IPS-11a (cell line): Measurements from ENCODE around the gene CCDC185.

Experiments used
- H3K4me3 ChIP-seq: one replicate; pipeline ENCODE4 v1.5.1; 2013; ENCODE audit warnings: low read depth, low read length, control low read depth

Gene CCDC185

DNA sequence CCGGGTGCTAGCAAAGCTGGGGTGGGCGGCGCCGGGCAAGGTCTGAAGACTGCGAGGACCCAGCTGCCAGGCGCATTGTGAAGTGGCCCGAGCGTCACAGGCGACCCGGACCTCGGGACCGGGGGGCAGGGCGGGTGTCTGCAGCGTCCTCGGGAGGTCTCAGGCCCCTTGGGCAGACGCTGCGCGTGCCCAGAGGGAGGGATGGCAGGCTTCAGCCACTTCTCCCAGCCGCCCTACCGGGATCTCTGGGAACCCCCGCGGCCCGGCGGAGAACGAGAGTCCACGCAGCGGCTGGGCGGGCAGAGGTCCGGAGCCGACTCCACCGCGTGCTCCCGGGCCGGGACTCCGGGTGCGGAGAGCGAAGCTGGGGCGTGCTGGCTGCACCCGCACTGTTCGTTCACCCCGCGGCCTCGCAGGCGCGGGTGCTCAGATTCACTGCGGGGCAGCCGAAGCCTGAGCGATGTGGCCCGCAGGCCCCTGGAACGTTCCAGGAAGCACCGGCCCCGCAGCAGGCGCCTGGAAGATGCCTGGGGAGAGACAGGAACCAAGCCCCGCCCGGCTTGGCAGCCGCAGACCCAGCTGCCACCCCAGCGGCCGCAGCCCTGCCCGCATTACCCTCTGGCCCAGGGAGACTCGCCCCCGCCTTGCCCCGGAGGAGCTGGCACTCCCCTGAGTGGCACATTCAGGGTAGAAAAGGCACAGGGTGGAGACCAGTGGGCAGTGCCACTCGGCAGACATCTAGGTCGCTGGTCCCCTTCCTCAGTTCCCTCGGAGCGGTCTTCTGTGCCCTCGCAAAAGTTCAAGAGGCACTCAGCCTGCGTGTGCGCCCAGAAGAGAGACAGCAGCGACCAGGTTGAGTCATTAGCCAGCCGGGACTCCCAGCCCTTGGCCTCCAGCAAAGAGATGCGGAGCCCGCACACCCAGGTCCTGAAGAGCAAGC, at the start of gene CCDC185:
CCDC185 (plus strand) TSS at position 141 of the 940 bp plus-strand sequence; CDS start at position 202, 61 bp downstream.
- H3K4me3 ChIP-seq: no peak within 1 kb of the TSS

DNA sequence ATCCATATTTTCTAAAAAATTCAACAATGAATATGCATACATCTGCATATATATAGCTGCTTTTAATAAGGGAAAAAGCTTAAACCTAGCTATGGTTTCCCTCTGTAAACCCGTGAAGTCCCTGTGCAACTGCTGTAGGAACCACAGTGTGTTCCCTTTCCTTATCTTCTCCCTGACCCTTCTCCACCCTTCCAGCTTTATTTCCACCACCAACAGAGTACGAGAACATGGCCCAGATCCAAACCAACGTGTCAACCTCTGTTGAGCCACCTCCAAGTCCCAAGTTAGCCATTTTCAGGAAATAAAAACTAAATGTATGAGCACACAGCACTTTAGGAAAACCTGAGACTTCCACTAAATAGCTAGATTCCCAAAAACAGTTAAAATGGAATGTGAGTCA, 49.5 kb upstream of the CCDC185 start:
- H3K4me3 ChIP-seq: no peak overlapping the region

DNA sequence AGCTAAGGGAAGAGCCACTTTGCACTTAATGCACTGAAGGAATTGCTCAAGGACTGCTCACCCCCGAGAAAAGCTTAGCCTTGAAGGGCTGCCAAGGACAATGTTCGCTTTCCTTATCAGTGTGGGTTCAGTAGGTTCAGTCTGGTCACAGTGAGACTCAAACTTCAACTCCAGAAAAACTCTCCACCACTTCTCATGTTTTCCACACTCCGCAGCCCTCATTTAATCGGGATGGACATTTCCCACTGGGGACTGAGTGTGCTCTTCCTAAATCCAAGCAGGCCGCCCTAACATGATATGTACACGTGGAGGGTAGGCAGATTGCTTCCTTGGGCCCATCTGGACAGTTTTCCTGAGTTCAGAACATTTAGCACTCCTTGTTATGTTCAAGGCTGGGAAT, 48.7 kb upstream of the CCDC185 start:
- H3K4me3 ChIP-seq: no peak overlapping the region

DNA sequence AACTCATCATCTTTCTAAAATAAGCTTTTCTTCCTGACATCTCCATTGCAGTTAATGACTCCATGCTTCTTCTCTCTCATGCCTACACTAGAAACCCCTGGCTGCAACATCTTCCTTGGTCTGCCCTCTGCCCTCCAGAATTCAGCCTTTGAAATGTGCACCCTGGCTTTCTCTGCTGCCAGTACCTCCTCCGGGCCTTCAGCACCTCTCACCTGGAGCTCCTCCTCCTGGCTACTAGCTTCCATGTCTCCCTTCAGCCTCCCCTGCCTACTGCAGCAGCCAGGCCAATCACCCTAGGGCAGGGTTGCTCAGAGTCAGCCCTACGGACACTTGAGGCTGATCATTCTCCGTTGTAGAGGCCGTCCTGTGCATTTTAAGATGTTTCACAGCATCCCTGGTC, 47.5 kb upstream of the CCDC185 start:
- H3K4me3 ChIP-seq: no peak overlapping the region

DNA sequence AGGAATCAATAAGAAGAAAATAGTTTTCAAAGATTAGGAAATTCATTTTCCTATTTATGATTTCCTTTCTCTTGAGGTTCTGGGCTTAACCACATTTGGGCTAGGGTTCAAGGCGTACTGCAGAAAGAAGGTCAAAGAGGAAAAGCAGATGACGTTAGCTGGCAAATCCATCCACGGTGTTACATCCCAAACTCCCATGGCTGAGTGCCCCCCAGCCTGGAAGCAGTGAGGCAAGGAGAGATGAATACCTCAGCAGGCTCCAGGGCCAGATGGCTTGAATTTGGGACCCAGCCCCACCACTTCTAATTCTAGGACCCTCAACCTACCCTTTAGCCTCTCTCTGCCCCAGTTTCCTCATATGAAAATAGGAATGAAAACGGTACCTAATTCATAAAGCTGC, 46.9 kb upstream of the CCDC185 start:
- no peak overlapping the region for H3K4me3 ChIP-seq

DNA sequence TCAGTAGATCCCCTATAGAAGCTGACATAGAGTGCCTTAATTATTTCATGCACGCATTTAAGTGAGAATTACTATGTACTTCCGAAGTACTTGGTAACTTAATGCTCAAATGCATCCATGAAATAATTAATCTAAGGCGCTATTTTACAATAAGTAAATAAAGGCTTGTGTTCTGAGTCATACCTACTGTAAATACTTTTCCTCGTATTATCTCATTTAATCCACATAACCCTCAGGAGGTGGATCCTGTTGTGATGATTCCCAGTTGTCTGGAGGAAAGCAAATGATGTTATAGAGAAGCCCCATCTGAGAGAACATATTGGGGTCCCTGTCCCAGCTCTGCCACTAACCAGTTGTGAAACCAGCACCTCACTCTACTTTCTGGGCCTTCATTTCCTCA, 45.6 kb upstream of the CCDC185 start:
- H3K4me3 ChIP-seq: no peak overlapping the region

DNA sequence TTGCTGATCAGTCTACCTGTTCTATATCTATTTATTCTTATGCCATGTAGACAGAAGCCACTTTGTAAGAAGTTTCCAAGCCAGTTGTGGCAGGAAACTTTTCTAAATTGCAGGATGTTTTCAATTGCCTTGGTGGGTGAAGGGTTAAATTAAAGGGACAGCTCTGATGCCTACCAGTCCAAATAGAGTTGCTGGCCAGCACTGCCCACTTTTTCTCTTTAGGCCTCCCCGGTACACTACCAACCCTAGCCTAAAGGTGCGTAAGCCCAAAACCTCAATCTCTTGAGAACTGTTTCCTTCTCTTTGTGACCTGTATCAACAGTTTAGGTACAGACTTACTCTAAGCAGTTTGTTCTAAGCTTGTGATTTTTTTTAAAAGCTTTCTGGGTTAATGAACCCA, 44.8 kb upstream of the CCDC185 start:
- H3K4me3 ChIP-seq: no peak overlapping the region

DNA sequence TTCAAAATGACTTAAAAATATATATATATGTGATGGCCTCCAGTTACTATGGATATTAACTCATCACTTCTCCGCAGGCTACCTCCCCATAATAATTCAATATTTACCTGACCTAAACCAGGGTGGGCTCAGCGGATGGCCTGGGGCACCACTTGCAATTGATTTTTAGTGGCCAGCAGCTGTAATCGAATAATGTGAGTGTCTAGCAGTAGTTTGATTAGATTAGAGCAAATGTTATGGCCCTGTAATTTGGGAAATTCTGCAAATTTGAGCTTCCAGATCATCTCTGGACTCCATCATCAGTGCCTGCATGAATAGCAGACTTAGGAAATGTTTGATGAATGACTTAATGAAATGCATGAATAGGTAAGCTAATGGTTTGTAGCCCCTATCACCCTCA, 44.0 kb upstream of the CCDC185 start:
- no peak overlapping the region for H3K4me3 ChIP-seq

DNA sequence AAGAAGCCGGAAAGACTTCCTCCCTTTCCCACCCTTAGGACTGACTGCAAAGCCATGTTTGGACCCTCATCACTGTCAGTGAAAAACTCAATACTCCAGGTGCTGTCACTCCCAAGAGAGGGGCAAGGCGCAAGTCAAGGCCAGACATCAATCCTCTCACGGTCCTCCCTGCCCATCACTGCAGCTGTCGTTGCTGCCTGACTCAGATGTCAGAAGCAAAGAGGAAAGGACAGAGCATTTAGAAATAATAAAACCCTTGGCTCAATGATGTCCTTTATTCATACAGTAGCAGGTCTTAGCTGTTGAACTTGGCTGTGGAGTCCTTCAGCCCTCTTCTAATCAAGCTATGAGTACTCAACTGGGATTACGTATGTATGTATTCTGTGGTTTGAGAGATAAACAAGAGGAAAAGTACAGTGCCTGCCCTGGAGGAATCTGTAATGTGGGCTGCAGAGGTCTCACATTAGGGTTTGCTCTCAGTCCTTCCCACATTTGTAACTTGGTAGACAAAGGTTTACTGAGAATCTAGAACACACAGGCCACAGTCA, 42.8 kb upstream of the CCDC185 start:
- no peak overlapping the region for H3K4me3 ChIP-seq

DNA sequence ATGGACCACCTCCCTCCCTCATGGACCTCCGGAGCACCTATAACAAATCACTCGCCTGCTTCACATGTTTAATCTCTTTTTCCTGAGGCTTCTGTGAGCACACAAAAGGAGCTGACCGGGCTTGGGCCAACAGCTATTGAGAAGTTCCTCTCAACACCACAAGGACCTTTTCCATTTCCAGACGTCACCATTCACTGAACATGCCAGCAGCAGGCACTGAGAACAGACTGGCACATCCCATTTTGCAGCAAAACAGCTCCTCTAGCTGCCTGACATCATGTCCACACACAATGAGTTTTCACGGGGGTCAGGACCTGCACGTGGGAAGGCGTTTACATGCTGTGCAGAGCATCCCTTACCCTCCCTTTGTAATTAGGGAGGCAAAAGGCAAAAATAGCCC, 40.3 kb upstream of the CCDC185 start:
- no peak overlapping the region for H3K4me3 ChIP-seq

DNA sequence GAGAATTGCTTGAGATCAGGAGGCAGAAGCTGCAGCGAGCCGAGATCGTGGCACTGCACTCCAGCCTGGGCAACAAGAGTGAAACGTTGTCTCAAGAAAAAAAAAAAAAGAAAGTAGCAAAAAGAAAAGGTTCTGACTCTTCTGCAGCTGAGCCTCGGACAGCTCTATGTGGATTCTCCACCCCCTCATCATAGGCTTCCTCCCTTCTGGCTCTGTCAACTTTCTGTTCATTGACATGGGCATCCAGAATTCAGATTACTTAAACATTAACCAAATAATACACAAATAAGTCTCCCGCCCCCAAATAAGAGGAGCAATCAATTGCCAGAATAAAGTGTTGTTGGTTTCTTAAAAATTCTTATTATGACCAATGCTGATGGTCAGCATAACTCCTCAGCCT, 39.3 kb upstream of the CCDC185 start:
- H3K4me3 ChIP-seq: no peak overlapping the region

DNA sequence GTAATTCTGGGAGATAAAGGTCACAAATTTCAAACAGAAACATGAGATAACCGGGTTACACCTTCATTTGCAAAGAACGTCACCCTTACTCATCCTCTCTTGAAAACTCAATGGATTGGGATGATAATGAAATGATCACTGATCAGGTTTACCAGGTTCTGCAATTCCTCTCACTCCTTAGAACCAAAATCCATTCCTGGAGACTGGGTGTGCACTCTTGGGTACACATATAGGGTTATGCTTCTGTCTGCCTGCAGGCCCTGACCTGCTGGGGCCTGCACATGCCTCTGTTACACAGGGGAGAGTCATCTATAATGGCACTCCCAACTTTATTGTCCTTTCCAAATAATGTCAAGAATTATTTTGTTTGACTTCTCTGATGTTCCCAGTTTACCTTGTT, 37.5 kb upstream of the CCDC185 start:
- H3K4me3 ChIP-seq: no peak overlapping the region

DNA sequence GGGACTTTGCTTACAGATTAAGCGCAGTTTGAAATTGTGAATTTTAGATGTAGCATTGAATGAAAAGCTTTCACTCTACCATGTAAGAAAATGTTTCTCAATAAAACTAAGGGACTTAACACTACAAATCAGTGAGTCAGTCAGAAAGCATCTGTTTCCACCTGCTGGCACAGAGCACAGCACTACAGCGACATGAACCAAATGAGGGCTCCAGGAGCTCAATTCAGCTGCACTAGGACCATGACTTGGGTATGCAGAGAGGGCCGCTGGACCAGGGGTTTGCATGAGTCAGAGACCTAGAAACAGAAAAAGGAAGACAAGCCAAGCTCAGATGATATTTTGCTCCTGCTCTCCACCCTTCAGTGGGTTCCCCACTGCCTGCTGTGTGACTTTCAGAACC, 34.4 kb upstream of the CCDC185 start:
- no peak overlapping the region for H3K4me3 ChIP-seq

DNA sequence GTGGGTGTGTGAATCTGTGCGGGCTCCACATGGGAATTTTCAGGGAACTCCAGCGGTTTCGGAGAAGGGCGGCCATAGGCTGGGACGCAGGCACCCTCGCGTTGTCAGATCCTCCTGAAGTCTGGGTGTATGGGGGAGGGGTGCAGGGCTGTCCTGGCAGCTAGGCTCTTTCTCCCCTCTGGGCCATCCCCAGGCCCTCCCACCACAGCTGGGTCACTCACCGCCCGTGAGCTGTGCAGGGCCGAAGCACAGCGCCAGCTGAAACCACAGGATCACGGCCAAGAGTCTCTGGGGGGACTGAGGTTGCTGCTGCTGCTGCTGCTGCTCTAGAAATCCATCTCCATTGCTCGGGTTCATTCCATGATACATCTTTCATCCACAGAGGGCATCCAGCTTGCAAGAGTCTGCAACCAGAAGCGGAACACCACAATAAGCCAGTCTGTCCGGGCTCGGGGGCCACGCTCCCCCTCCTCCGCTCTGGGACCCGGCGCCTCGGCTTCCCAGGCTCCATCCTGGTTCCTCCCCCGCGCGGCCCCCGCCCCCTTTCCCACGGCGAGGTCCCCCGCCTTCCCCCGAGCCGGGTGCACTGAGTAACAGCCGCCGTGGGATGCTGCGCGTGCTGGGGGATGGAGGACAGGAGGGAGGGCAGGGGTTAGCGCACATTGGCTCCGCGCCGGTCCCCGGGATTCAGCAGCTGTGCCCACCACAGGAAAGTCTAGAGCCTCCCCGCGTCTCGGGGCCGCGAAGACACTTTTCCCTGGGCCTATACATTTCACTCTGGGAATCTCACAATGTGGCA, 30.0 kb upstream of the CCDC185 start:
- peak overlapping the region; percentile 54 for H3K4me3 ChIP-seq

DNA sequence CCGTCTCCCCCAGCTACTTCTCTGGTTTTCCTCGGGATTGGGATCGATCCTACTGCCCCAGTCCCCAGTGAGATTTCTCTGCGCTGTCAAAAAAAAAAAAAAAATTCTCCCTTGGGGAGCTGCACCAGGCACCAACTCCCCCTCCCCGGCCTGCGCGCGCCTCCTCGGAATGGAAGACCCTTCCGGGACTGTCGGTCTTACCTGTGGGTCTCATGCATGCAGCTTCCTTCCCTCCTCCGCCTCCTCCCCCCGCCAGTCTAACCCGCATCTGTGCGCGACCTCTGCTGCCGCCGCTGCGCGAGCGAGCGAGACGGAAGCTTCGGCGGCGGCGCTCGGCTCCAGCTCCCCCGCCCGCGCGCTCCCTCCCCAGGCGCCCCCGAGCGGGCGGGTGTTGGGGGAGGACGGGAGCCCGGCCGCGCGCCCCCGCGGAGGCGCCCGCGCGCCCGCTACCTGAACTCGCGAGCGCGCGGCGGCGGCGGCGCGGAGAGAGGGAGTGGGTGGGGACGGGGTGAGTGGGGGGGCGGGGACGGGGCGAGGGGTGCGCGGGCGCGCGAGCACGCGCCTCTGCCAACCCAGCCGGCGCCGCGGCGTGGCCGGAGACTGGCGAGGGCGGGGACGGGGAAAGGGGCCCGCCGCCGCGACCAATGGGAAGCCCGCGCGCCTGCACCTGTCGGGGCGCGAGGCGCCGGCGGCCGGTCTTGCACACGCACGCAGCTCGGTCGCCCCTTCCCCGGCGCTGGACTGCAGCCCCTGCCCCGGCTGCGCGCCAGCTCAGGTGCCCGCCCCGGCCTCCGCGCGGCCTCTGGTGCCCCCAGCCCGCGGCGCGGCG, 29.1 kb upstream of the CCDC185 start, which contains the start of gene SUSD4:
SUSD4 (minus strand) TSS at position 321 of the 829 bp plus-strand sequence. CDS start 751 bp downstream, outside the sequence.
- peak within 1 kb of the TSS; percentile 54 for H3K4me3 ChIP-seq

DNA sequence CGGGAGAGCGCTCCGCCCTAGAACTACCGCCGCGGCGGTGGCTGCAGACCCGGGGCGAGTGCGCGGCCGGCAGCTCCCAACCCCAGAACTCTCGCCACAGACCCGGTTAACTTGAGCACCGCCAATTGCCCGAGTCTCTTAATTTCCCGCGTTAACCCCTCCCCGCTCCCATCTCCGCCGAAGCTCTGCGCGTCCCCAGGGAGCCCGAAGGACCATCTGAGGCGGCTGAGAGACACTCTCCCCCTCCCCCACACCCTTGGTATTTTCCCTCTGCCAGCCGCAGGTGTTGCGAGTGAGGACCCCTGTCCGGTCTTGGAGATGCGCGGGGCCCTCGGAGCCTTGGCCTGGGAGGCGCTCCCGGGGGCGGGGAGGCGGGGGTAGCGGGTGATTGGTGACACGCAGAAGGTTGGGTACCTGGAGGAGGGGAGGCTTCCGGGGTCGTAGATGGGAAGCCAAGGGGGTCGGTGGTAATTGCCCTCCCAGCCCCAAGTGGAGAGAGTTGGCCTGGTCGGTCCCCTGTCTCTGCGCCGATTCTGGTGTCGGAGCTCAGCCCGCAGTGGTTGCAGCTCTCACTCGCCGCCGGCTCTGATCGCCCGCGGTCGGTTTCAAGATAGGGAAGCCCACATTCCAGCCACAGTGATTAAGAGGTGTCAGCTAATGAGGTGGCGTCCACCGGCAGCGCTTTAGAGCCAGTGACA, 28.4 kb upstream of the CCDC185 start:
- peak overlapping the region; percentile 39 for H3K4me3 ChIP-seq

DNA sequence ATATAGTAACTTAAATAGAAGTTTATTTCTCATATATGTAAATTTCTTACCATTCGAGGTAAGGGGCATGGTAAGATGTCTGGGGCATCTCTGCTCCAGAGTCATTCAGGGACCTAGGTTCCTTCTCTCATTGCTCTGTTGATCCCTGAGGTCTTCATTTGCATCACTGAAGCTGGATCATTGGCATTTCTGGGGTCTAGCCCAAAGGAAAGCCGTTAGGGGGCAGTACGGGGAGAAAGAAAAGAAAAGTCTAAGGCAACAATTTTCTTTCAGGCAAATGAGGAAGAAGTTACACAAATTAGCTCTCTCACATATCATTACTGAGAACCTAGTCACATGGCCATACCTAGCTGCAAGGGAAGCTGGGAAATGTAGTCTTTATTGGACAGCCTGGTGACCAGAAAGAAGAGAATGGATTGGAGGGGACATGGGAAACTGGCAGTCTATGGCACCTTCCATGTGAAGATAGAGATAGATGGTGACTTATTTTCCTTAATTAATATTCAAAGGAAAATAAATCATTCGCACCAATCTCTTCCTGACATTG, 19.1 kb upstream of the CCDC185 start:
- H3K4me3 ChIP-seq: no peak overlapping the region

DNA sequence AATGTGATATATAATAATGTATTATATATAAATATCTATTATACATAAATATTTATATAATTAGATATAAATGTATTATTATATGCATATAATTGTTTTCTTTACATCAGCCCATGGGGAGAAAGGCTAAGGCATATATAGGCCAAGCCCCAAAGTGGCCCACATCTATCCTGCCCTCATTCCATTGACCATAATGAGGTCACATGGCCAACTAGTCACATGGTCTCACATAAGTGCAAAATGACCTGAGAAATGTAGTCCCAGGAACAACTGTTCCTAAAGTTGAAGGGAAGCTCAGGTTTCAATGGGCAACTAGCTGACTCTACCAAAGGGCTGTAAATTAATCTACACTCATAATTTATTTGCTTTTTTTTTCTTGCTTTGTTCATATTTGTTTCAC, 14.5 kb upstream of the CCDC185 start:
- H3K4me3 ChIP-seq: no peak overlapping the region

DNA sequence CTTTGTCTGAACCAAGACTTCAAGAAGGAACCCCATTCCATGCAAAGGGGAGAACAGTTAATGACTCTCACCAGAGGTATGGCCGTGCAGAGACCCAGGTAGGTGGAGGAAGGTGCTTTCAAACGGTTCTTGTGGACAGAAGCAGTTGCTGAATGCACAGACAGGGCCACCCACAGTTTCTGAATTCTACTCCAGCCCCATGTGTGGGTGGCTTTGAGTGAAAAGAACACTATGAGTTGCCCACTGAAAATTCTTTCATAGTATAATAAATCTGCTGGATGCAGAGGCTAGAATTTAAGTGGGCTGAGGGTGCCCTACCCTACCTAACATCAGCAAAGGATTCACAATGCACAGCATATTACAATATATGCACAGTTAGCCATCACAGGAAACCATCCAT, 7.2 kb upstream of the CCDC185 start:
- no peak overlapping the region for H3K4me3 ChIP-seq

DNA sequence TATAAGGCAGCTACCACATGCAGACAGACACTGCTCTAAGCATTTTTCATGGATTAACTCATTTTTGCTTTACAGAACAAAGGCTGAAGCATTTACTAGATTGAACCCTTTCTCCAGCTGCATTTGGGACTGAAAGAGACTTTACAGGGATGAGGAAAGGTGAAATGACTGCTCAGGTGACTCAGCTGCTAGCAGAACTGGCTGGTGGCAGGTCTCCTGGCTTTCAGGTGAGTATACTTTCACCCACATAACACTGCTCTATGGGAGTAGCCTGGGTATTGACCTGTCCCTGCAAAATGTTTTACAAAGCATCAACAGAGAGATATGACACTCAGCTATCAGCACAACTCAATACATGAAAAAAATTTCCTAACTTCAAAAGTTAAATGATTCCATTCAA, 2.6 kb upstream of the CCDC185 start:
- H3K4me3 ChIP-seq: no peak overlapping the region
